HL-60 (cell line): Measurements from ENCODE around the gene KCNJ14.

Experiments
- DNase-seq, 2 experiments: peaks; one replicate each; pipeline ENCODE4 v3.0.0-alpha.2; 2010 to 2020; ENCODE audit warnings: low read depth in 1 of 2, low spot score in 1 of 2
- H3K27ac ChIP-seq: fragments of 250-450 bp; sonication (Bioruptor Pico); replicated peaks from 2 replicates; pipeline ENCODE4 v1.5.1; 2020; ENCODE audit warnings: mild to moderate bottlenecking, moderate library complexity
- H3K27me3 ChIP-seq: fragments of 250-450 bp; sonication (Bioruptor Pico); 2 replicates; pipeline ENCODE4 v1.5.1; 2021; ENCODE audit warnings: mild to moderate bottlenecking, moderate library complexity; ENCODE audit not compliant: insufficient read depth, poor library complexity, severe bottlenecking
- H3K4me3 ChIP-seq: replicated peaks from 2 replicates; pipeline ENCODE4 v1.5.1; 2011; ENCODE audit warnings: mild to moderate bottlenecking, control low read depth, low read length; ENCODE audit not compliant: insufficient read depth
- GABPA ChIP-seq: IDR thresholded peaks from 2 replicates; pipeline ENCODE4 v1.6.1; 2012; ENCODE audit warnings: low read depth
- POLR2AphosphoS5 ChIP-seq: IDR thresholded peaks from 2 replicates; pipeline ENCODE4 v1.6.1; 2012; ENCODE audit warnings: low read depth
- SPI1 ChIP-seq: IDR thresholded peaks from 2 replicates; pipeline ENCODE4 v1.6.1; 2012; ENCODE audit warnings: low read depth, mild to moderate bottlenecking, borderline replicate concordance
- TF ChIP-seq, protein P1 (sequence below): IDR thresholded peaks from one replicate; pipeline ENCODE4 v1.5.1; 2011; ENCODE audit warnings: low read length, control low read depth, inconsistent platforms; ENCODE audit not compliant: insufficient read depth
- TF ChIP-seq, protein P2 (sequence below): IDR thresholded peaks from 2 replicates; pipeline ENCODE4 v1.6.1; 2012; ENCODE audit warnings: low read depth; ENCODE audit not compliant: insufficient replicate concordance

The KCNJ14 gene

DNA sequence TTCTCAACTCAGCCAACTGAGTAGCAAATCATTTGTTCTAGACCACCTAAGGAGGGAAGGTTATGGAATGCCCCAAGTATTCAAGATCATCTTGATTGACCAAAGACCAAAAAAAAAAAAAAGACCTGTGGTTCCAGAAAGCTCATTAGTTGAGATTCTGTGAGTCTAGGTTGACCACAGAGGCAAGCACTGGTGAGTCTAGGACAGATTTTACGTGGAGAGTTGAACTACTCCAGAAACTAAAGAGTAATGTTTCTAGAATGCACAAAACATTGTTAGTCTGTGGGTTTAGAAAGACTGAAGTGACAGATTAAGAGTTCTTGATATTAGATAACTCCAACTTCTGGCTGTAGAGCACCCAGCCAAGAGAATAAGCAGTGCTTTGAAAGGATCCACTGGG, 9.8 kb downstream of the KCNJ14 start:
- no peak overlapping the region for H3K27ac ChIP-seq
- no peak for DNase-seq
- H3K27me3 ChIP-seq = no peaks in the 10 kb centered on the region
- no peak overlapping the region for H3K4me3 ChIP-seq
- no peak for TF ChIP-seq GABPA
- TF ChIP-seq SPI1 = no peak
- TF ChIP-seq, protein P1, sequence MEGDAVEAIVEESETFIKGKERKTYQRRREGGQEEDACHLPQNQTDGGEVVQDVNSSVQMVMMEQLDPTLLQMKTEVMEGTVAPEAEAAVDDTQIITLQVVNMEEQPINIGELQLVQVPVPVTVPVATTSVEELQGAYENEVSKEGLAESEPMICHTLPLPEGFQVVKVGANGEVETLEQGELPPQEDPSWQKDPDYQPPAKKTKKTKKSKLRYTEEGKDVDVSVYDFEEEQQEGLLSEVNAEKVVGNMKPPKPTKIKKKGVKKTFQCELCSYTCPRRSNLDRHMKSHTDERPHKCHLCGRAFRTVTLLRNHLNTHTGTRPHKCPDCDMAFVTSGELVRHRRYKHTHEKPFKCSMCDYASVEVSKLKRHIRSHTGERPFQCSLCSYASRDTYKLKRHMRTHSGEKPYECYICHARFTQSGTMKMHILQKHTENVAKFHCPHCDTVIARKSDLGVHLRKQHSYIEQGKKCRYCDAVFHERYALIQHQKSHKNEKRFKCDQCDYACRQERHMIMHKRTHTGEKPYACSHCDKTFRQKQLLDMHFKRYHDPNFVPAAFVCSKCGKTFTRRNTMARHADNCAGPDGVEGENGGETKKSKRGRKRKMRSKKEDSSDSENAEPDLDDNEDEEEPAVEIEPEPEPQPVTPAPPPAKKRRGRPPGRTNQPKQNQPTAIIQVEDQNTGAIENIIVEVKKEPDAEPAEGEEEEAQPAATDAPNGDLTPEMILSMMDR = no peak
- TF ChIP-seq, protein P2, sequence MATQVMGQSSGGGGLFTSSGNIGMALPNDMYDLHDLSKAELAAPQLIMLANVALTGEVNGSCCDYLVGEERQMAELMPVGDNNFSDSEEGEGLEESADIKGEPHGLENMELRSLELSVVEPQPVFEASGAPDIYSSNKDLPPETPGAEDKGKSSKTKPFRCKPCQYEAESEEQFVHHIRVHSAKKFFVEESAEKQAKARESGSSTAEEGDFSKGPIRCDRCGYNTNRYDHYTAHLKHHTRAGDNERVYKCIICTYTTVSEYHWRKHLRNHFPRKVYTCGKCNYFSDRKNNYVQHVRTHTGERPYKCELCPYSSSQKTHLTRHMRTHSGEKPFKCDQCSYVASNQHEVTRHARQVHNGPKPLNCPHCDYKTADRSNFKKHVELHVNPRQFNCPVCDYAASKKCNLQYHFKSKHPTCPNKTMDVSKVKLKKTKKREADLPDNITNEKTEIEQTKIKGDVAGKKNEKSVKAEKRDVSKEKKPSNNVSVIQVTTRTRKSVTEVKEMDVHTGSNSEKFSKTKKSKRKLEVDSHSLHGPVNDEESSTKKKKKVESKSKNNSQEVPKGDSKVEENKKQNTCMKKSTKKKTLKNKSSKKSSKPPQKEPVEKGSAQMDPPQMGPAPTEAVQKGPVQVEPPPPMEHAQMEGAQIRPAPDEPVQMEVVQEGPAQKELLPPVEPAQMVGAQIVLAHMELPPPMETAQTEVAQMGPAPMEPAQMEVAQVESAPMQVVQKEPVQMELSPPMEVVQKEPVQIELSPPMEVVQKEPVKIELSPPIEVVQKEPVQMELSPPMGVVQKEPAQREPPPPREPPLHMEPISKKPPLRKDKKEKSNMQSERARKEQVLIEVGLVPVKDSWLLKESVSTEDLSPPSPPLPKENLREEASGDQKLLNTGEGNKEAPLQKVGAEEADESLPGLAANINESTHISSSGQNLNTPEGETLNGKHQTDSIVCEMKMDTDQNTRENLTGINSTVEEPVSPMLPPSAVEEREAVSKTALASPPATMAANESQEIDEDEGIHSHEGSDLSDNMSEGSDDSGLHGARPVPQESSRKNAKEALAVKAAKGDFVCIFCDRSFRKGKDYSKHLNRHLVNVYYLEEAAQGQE = no peak
- no peak for TF ChIP-seq POLR2AphosphoS5

DNA sequence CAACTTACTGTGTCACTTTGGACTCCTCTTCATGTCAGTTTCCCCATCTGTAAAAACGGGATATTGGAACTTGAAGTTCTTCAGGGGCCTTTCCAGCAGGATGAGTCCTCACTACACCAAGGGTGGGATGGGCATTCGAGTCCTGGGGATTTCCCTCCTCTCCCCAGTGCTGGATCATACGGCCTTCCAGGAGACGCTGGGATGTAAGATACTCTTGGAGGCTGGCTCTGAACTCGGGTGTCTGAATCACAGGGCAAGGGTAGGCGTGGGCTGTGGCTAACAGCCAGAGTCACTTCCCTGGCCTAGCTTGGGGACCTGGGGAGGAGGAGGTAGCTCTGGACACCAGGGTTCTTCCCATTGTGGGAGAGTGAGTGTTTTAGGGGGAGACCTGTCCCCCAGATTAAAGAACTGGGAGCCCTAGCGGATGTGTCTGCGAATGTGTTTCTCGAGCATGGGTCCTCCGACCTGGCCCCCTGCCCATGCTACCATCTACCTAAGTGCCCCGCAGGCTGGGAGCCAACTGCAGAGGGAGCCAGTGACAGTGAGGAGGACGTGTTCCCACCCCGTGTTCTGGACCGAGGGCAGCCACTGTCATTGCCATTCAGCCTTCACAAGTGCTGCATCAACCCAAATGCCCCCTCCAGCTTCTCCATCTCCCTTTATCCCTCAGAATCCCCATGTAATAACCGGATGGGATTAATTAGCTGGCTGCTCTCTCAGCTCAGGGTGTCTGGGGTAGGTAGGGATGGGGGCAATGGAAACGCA, 11.4 kb downstream of the KCNJ14 start:
- TF ChIP-seq, protein P2 = no peak
- TF ChIP-seq SPI1 (no peak), POLR2AphosphoS5 (no peak), GABPA (no peak)
- TF ChIP-seq, protein P1 = no peak

DNA sequence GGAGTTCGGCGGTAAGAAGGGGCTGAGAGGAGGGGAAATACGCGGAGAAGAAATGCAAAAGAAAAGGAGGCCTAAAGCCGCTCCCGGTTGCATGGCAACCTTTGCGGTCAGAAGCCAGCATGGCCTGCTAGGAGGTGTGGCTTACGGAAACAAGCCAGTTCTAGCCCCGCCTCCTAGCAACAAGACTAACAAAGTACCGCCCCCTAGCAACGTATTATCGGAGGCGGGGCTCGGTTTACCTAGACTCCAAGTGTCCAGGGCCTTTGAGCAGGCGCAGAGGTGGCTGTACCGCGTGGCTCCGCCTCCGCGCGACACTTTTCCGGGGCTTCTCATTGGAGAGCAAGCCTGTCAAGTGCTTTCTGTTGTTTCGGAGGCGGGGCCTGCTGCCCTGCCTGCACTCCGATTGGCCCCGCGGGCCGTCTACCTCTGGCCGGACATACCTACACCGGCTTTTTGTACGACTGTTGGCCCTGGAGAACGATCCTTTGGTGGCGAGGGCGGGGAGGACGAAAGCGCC, 13.5 kb downstream of the KCNJ14 start:
- H3K4me3 ChIP-seq = peak overlapping the region; percentile 86
- DNase-seq = peak; percentile 100
- peak overlapping the region; percentile 97 for H3K27ac ChIP-seq
- no peaks in the 10 kb centered on the region for H3K27me3 ChIP-seq
- TF ChIP-seq, protein P2 = no peak
- TF ChIP-seq GABPA (no peak; the same call in 1 of the 2 replicates), SPI1 (no peak), POLR2AphosphoS5 (no peak)
- TF ChIP-seq, protein P1 = no peak

More for the DNA sequence above, 11.4 kb downstream of the KCNJ14 start:
- no peak for DNase-seq
- Histone ChIP-seq H3K27me3 (no peaks in the 10 kb centered on the region), H3K27ac (no peak overlapping the region), H3K4me3 (no peak overlapping the region)
